Stimulated activated CD8-positive, alpha-beta memory T cell treated with anti-CD3 and anti-CD28 coated beads, Interleukin-15, amount 100 ng/mL, for 24 hours (primary cell): ENCODE measurements around the gene CIPC.

ENCODE experiments used
- DNase-seq: peaks from one replicate; pipeline ENCODE4 v3.0.0-alpha.2; 2020; ENCODE audit warnings: low read depth

CIPC gene

GRCh38 chr14:77153802-77154201 is 55.7 kb downstream of the CIPC start:
- DNase-seq, result no peak

GRCh38 chr14:77154421-77154820 is 56.4 kb downstream of the CIPC start:
- DNase-seq, result no peak

- no peak for DNase-seq
These were observed 57.0 kb downstream of the CIPC start for GRCh38 chr14:77155083-77155482.

GRCh38 chr14:77157740-77158139 is 59.7 kb downstream of the CIPC start:
- DNase-seq, result no peak

GRCh38 chr14:77158175-77158881 is 60.3 kb downstream of the CIPC start:
- DNase-seq, result no peak

- DNase-seq, result no peak
These were observed 60.8 kb downstream of the CIPC start for GRCh38 chr14:77158882-77159255.

- no peak for DNase-seq
These were observed 63.0 kb downstream of the CIPC start for GRCh38 chr14:77161011-77161410.
